Mesodermal cell (in vitro differentiated cells): ENCODE measurements around the gene SRGAP1. TPM values are rescaled to one million over a fixed set of nuclear protein-coding genes. Genes with fewer than 3 reads are reported as not detected.

Experiments
- H3K27ac ChIP-seq: 2 replicates; pipeline ENCODE4 v1.7.0; 2013; ENCODE audit warnings: mild to moderate bottlenecking, low read depth, low read length, moderate library complexity; ENCODE audit not compliant: severe bottlenecking
- H3K36me3 ChIP-seq: 2 replicates; pipeline ENCODE4 v1.7.1; 2013; ENCODE audit warnings: mild to moderate bottlenecking, low read length, moderate library complexity; ENCODE audit not compliant: control insufficient read depth, insufficient read depth
- H3K4me1 ChIP-seq: one replicate; pipeline ENCODE4 v1.7.1; 2013; ENCODE audit warnings: mild to moderate bottlenecking, low read length; ENCODE audit not compliant: insufficient read depth, control insufficient read depth, poor library complexity, severe bottlenecking
- H3K4me3 ChIP-seq: 2 replicates; pipeline ENCODE4 v1.7.0; 2013; ENCODE audit warnings: low read length, control low read depth, mild to moderate bottlenecking; ENCODE audit not compliant: insufficient read depth, poor library complexity, severe bottlenecking; ENCODE audit errors: extremely low read depth
- H3K9me3 ChIP-seq: 2 replicates; pipeline ENCODE4 v1.7.1; 2013; ENCODE audit warnings: mild to moderate bottlenecking, low read length, moderate library complexity; ENCODE audit not compliant: control insufficient read depth
- WGBS, 2 experiments: methylation state at CpG; one replicate each; pipeline ENCODE4 v1.1.5; 2013; ENCODE audit warnings: missing lambda C conversion rate in 2 of 2; ENCODE audit not compliant: insufficient coverage in 2 of 2; 5-methylcytosine and 5-hydroxymethylcytosine counted together
- polyA plus RNA-seq, 2 experiments: library from polyadenylated mRNA; stranded (reverse); fragments of 50-300 nt; gene quantifications; one replicate each; pipeline ENCODE4 v1.2.3, GENCODE V29; 2013

The SRGAP1 gene
- 5.7 TPM for polyA plus RNA-seq (2013, experiment 1 of 2)
- polyA plus RNA-seq (2013, experiment 2 of 2): 4.6 TPM

GRCh38 chr12:63844391-63845341 lies at the start of gene SRGAP1:
SRGAP1 (plus strand) TSS chr12:63844700; CDS start chr12:63844817, 117 bp downstream.
- peaks cover 3% of the 10 kb centered on the region for H3K4me1 ChIP-seq
- peak within 1 kb of the TSS; percentile 73 for H3K27ac ChIP-seq
- no peaks in the 10 kb centered on the region for H3K9me3 ChIP-seq
- 0 to 1% methylated on average over 37 to 38 of the region's 52 CpGs for WGBS, 2 experiments
- peak within 1 kb of the TSS; percentile 89 for H3K4me3 ChIP-seq
- H3K36me3 ChIP-seq: peaks cover 3% of the 10 kb centered on the region

- Histone ChIP-seq H3K4me3 (no peak overlapping the region), H3K9me3 (no peaks in the 10 kb centered on the region), H3K4me1 (no peaks in the 10 kb centered on the region), H3K27ac (no peak overlapping the region), H3K36me3 (peaks cover 10% of the 10 kb centered on the region)
- WGBS, 2 experiments: 78 to 85% methylated on average over 6 to 8 of the region's 10 CpGs
These were observed 49.3 kb upstream of the SRGAP1 start for GRCh38 chr12:63795032-63795687.

DNA sequence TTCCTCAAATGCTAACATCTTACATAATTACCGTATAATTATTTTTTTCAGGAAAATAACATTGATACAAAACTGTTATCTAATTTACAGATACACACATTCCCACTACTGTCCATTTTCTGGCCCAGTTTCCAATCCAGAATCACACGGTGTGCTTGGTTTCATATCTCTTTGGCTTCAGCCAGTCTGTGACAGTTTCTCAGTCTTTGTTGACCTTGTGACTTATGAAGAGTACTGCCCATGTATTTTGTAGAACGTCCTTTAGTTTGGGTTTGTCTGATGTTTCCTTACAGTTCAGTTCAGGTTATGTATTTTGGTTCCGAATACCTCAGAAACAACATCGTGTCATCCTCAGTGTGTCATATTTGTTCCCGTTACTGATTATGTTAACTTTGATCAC lies 48.6 kb upstream of the SRGAP1 start:
- 87 to 97% methylated on average over 4 to 6 of the region's 6 CpGs for WGBS, 2 experiments
- Histone ChIP-seq H3K9me3 (no peaks in the 10 kb centered on the region), H3K4me1 (no peaks in the 10 kb centered on the region), H3K27ac (no peak overlapping the region), H3K4me3 (no peak overlapping the region), H3K36me3 (peaks cover 6% of the 10 kb centered on the region)

DNA sequence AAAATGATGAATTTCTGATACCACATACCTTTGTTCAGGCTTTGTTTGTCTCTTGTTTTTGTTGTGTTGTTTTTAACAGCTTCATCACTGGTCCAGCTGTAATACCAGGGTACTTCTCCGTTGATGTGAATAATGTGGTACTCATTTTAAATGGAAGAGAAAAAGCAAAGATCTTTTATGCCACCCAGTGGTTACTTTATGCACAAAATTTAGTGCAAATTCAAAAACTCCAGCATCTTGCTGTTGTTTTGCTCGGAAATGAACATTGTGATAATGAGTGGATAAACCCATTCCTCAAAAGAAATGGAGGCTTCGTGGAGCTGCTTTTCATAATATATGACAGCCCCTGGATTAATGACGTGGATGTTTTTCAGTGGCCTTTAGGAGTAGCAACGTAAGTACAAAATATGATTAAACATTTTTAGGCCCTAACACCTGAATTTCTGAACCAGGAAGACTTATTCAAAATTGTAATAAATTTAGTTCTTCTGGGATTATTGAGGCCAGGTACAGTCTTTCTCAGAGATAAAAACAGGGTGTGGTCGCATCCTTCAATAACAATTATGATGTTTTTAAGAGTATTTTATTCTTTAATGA lies 42.4 kb upstream of the SRGAP1 start:
- Histone ChIP-seq H3K9me3 (no peaks in the 10 kb centered on the region), H3K4me1 (no peaks in the 10 kb centered on the region), H3K4me3 (no peak overlapping the region), H3K27ac (no peak overlapping the region), H3K36me3 (peaks cover 9% of the 10 kb centered on the region)
- 61 to 100% methylated on average over 1 to 3 of the region's 6 CpGs for WGBS, 2 experiments

DNA sequence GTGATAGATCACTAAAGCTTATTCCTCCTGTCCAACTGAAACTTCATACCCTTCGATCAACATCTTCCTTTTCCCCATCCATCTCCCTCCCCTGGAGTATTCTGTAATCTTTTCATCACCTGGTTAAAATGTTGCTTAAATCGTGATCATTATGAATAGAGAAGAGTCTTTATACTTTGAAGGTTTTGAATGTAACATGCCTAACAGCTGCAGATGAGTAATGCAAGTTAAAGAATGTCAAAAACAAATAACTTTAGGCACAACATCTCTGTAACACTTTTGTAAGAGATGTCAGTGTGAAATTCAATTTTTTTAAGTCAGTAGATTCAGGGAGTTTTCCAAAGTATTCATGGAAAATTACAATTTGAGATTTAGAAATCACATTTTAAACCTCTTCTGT lies 39.8 kb upstream of the SRGAP1 start:
- no peak overlapping the region for H3K27ac ChIP-seq
- H3K4me1 ChIP-seq: no peaks in the 10 kb centered on the region
- peaks cover 18% of the 10 kb centered on the region for H3K36me3 ChIP-seq
- no peak overlapping the region for H3K4me3 ChIP-seq
- H3K9me3 ChIP-seq: no peaks in the 10 kb centered on the region
- no CpG with 5 or more reads among the region's 2 CpGs for WGBS, 2 experiments

- H3K36me3 ChIP-seq: peaks cover 18% of the 10 kb centered on the region
- no peak overlapping the region for H3K4me3 ChIP-seq
- no peak overlapping the region for H3K27ac ChIP-seq
- no peaks in the 10 kb centered on the region for H3K9me3 ChIP-seq
- no peaks in the 10 kb centered on the region for H3K4me1 ChIP-seq
- WGBS, 2 experiments: 83 to 89% methylated on average over 2 of the region's 3 CpGs
These were observed 38.5 kb upstream of the SRGAP1 start for GRCh38 chr12:63805704-63806672.

GRCh38 chr12:63808631-63809030 lies 35.9 kb upstream of the SRGAP1 start:
- Histone ChIP-seq H3K4me1 (no peaks in the 10 kb centered on the region), H3K36me3 (peaks cover 18% of the 10 kb centered on the region)
- 91 to 95% methylated on average over 4 to 5 of the region's 5 CpGs for WGBS, 2 experiments

DNA sequence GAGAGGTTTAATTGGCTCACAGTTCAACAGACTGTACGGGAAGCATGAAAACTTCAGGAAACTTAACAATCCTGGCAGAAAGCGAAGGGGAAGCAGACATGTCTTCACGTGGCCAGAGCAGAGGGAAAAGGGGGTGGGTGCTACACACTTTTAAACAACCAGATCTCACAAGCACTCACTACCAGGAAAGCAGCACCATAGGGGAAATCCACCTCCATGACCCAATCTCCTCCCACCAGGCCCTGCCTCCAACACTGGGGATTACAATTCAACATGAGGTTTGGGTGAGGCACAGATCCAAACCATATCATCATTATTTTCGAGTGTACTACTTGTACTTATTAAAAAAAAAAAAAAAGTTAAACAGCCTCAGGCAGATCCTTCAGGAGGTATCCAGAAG lies 34.9 kb upstream of the SRGAP1 start:
- Histone ChIP-seq H3K9me3 (no peaks in the 10 kb centered on the region), H3K4me3 (no peak overlapping the region), H3K4me1 (no peaks in the 10 kb centered on the region), H3K27ac (no peak overlapping the region), H3K36me3 (peaks cover 18% of the 10 kb centered on the region)
- 88 to 100% methylated on average over 1 of the region's 4 CpGs for WGBS, 2 experiments

More at GRCh38 chr12:63808631-63809030, 35.9 kb upstream of the SRGAP1 start:
- Histone ChIP-seq H3K4me3 (no peak overlapping the region), H3K27ac (no peak overlapping the region), H3K9me3 (no peaks in the 10 kb centered on the region)

- Histone ChIP-seq H3K4me1 (no peaks in the 10 kb centered on the region), H3K36me3 (peaks cover 9% of the 10 kb centered on the region), H3K27ac (no peak overlapping the region), H3K9me3 (no peaks in the 10 kb centered on the region), H3K4me3 (no peak overlapping the region)
- 82 to 93% methylated on average over 1 to 2 of the region's 2 CpGs for WGBS, 2 experiments
These were observed 33.2 kb upstream of the SRGAP1 start for GRCh38 chr12:63811334-63811733.

- no peaks in the 10 kb centered on the region for H3K4me1 ChIP-seq
- peaks cover 9% of the 10 kb centered on the region for H3K36me3 ChIP-seq
- 100% methylated on average over 2 of the region's 2 CpGs for WGBS, 2 experiments
- no peaks in the 10 kb centered on the region for H3K9me3 ChIP-seq
- no peak overlapping the region for H3K27ac ChIP-seq
- no peak overlapping the region for H3K4me3 ChIP-seq
These were observed 32.7 kb upstream of the SRGAP1 start for GRCh38 chr12:63811755-63812154.
